Measurements from ENCODE around the gene PRR19. TPM values are rescaled to one million over a fixed set of nuclear protein-coding genes. Genes with fewer than 3 reads are reported as not detected.

The PRR19 gene
- total RNA-seq, 2 experiments from 2014 or later, result 0.40 to 1.4 TPM

- no TSS peak for BruUV-seq (replicated peaks)
- H3K36me3 ChIP-seq (ENCODE audit: insufficient read depth, low read length), result no peaks in the 10 kb centered on the region
- POLR2A ChIA-PET, result no interaction called here
- peak overlapping the region; percentile 84 for H2AFZ ChIP-seq (ENCODE audit: low read length)
- CTCF ChIA-PET (ENCODE audit: unreplicated experiment), result no interaction called here
- peaks cover 32% of the 10 kb centered on the region for H3K4me1 ChIP-seq (ENCODE audit: insufficient read depth, low read length, poor library complexity, severe bottlenecking)
- no peak for DNase-seq (ENCODE audit: low spot score)
- TF ChIP-seq EZH2phosphoT487 (IDR thresholded peaks at IDR 0.05; ENCODE audit: borderline replicate concordance, low read depth, low read length) (no peak), CTCF (conservative IDR thresholded peaks at IDR 0.05; ENCODE audit: low read length) (no peak)
- H4K20me1 ChIP-seq (ENCODE audit: insufficient read depth, low read length), result no peaks in the 10 kb centered on the region
- peak overlapping the region; percentile 91 for H3K4me2 ChIP-seq (ENCODE audit: low read length)
- no peaks in the 10 kb centered on the region for H3K9me3 ChIP-seq (ENCODE audit: low read length)
- H3K9me2 ChIP-seq (ENCODE audit: insufficient read depth, low read length), result no peaks in the 10 kb centered on the region
- intact Hi-C loops (cut with micrococcal nuclease; ENCODE audit: unreplicated experiment), result no loop called here
- H3K4me3 ChIP-seq (ENCODE audit: low read depth, low read length, poor library complexity, severe bottlenecking), result peak overlapping the region; percentile 73
- H3K79me2 ChIP-seq (ENCODE audit: insufficient read depth, low read depth, low read length), result peaks cover 9% of the 10 kb centered on the region; the same call in 1 of the 2 replicates
- H3K27ac ChIP-seq (ENCODE audit: low read depth, low read length, poor library complexity, severe bottlenecking), result peak overlapping the region; percentile 36
These were observed 34.2 kb upstream of the PRR19 start for GRCh38 chr19:42267644-42268141.

GRCh38 chr19:42268142-42268703 lies 33.7 kb upstream of the PRR19 start:
- peak overlapping the region; percentile 73 for H3K4me3 ChIP-seq (ENCODE audit: low read depth, low read length, poor library complexity, severe bottlenecking)
- H2AFZ ChIP-seq (ENCODE audit: low read length), result peak overlapping the region; percentile 87
- H3K27ac ChIP-seq (ENCODE audit: low read depth, low read length, poor library complexity, severe bottlenecking), result peak overlapping the region; percentile 75
- no peaks in the 10 kb centered on the region for H3K36me3 ChIP-seq (ENCODE audit: insufficient read depth, low read length)
- ChIA-PET CTCF (ENCODE audit: unreplicated experiment) (no interaction called here), POLR2A (no interaction called here)
- TF ChIP-seq CTCF (conservative IDR thresholded peaks at IDR 0.05; ENCODE audit: low read length) (no peak), EZH2phosphoT487 (IDR thresholded peaks at IDR 0.05; ENCODE audit: borderline replicate concordance, low read depth, low read length) (no peak)
- peak overlapping the region; percentile 91 for H3K4me2 ChIP-seq (ENCODE audit: low read length)
- peaks cover 9% of the 10 kb centered on the region; the same call in 1 of the 2 replicates for H3K79me2 ChIP-seq (ENCODE audit: insufficient read depth, low read depth, low read length)
- no peaks in the 10 kb centered on the region for H4K20me1 ChIP-seq (ENCODE audit: insufficient read depth, low read length)
- DNase-seq (ENCODE audit: low spot score), result peak; percentile 100
- no peaks in the 10 kb centered on the region for H3K9me3 ChIP-seq (ENCODE audit: low read length)
- peaks cover 32% of the 10 kb centered on the region for H3K4me1 ChIP-seq (ENCODE audit: insufficient read depth, low read length, poor library complexity, severe bottlenecking)
- no peaks in the 10 kb centered on the region for H3K9me2 ChIP-seq (ENCODE audit: insufficient read depth, low read length)
- intact Hi-C loops (cut with micrococcal nuclease; ENCODE audit: unreplicated experiment), result no loop called here
- no TSS peak for BruUV-seq (replicated peaks)

GRCh38 chr19:42268704-42269477 lies 33.0 kb upstream of the PRR19 start, which contains the start of gene CIC:
Gene CIC, plus strand, starts transcription at chr19:42269252. Its CDS starts 2,532 bp downstream, at chr19:42271784.
- intact Hi-C loops (cut with micrococcal nuclease; ENCODE audit: unreplicated experiment), result no loop called here

More at GRCh38 chr19:42268704-42269477, 33.0 kb upstream of the PRR19 start, which contains the start of gene CIC:
- peak; percentile 100 for DNase-seq (ENCODE audit: low spot score)
- POLR2A ChIA-PET, result no interaction called here
- H3K36me3 ChIP-seq (ENCODE audit: insufficient read depth, low read length), result no peaks in the 10 kb centered on the region
- peak within 1 kb of the TSS; percentile 99 for H3K4me2 ChIP-seq (ENCODE audit: low read length)
- TF ChIP-seq CTCF (conservative IDR thresholded peaks at IDR 0.05; ENCODE audit: low read length) (no peak), EZH2phosphoT487 (IDR thresholded peaks at IDR 0.05; ENCODE audit: borderline replicate concordance, low read depth, low read length) (no peak)
- no peaks in the 10 kb centered on the region for H3K9me3 ChIP-seq (ENCODE audit: low read length)
- H3K27ac ChIP-seq (ENCODE audit: low read depth, low read length, poor library complexity, severe bottlenecking), result peak within 1 kb of the TSS; percentile 75
- H3K4me3 ChIP-seq (ENCODE audit: low read depth, low read length, poor library complexity, severe bottlenecking), result peak within 1 kb of the TSS; percentile 73
- peak within 1 kb of the TSS; percentile 87 for H2AFZ ChIP-seq (ENCODE audit: low read length)
- no peaks in the 10 kb centered on the region for H3K9me2 ChIP-seq (ENCODE audit: insufficient read depth, low read length)
- peaks cover 9% of the 10 kb centered on the region; the same call in 1 of the 2 replicates for H3K79me2 ChIP-seq (ENCODE audit: insufficient read depth, low read depth, low read length)
- H3K4me1 ChIP-seq (ENCODE audit: insufficient read depth, low read length, poor library complexity, severe bottlenecking), result peaks cover 32% of the 10 kb centered on the region
- no TSS peak for BruUV-seq (replicated peaks)
- CTCF ChIA-PET (ENCODE audit: unreplicated experiment), result no interaction called here
- no peaks in the 10 kb centered on the region for H4K20me1 ChIP-seq (ENCODE audit: insufficient read depth, low read length)
